Common myeloid progenitor, CD34-positive (primary cell): ENCODE results near the gene APBB2.

Experiments used
- CTCF ChIA-PET: fragments of 350-600 bp; sonication (Branson Sonifier 250); formaldehyde crosslinking; loops from one replicate; lab custom pipeline; 2021; ENCODE audit warnings: antibody characterized with exemption; lab: Charles Lee
- POLR2A ChIA-PET: fragments of 350-600 bp; sonication (Branson Sonifier 250); formaldehyde crosslinking; loops from one replicate; lab custom pipeline; 2021; ENCODE audit warnings: antibody characterized with exemption; lab: Charles Lee
- DNase-seq, 3 donors: peaks; one replicate each; pipeline versions ENCODE4 v3.0.0 to v3.0.0-alpha.2; 2013
- H3K27ac ChIP-seq, 2 experiments: 1 replicate in 1 of 2; 2 replicates in 1 of 2; pipeline ENCODE4 v1.7.0; 2013; ENCODE audit warnings: inconsistent platforms in 2 of 2, low read length in 2 of 2, mild to moderate bottlenecking in 2 of 2, low read depth in 1 of 2, moderate library complexity in 1 of 2; ENCODE audit not compliant: severe bottlenecking in 2 of 2, insufficient read depth in 1 of 2, poor library complexity in 1 of 2
- H3K27me3 ChIP-seq, 5 experiments: replicated peaks in 2 of 5; 1 replicate in 3 of 5; 2 replicates in 2 of 5; pipeline versions ENCODE4 v1.6.1 to v1.7.0; 2013; ENCODE audit warnings: low read length in 4 of 5, mild to moderate bottlenecking in 2 of 5, moderate library complexity in 2 of 5, inconsistent platforms in 1 of 5; ENCODE audit not compliant: insufficient read depth in 5 of 5, control insufficient read depth in 4 of 5
- H3K36me3 ChIP-seq, 4 experiments: 1 replicate in 2 of 4; 2 replicates in 2 of 4; pipeline versions ENCODE4 v1.6.1 to v1.7.0; 2013; ENCODE audit warnings: low read length in 3 of 4, control low read depth in 1 of 4, mild to moderate bottlenecking in 1 of 4; ENCODE audit not compliant: control insufficient read depth in 4 of 4, insufficient read depth in 4 of 4
- H3K4me1 ChIP-seq, 4 experiments: 1 replicate in 3 of 4; 2 replicates in 1 of 4; pipeline versions ENCODE4 v1.6.1 to v1.7.1; 2013; ENCODE audit warnings: low read length in 3 of 4, mild to moderate bottlenecking in 3 of 4, control low read depth in 1 of 4, inconsistent platforms in 1 of 4, moderate library complexity in 1 of 4; ENCODE audit not compliant: control insufficient read depth in 4 of 4, insufficient read depth in 4 of 4; ENCODE audit errors: control extremely low read depth in 1 of 4
- H3K4me3 ChIP-seq, 7 experiments: 1 replicate in 4 of 7; 2 replicates in 3 of 7; pipeline versions ENCODE4 v1.5.1 to v1.7.0; 2013; ENCODE audit warnings: mild to moderate bottlenecking in 7 of 7, low read length in 6 of 7, moderate library complexity in 6 of 7, inconsistent platforms in 2 of 7, low read depth in 2 of 7, control low read depth in 1 of 7; ENCODE audit not compliant: insufficient read depth in 4 of 7, control insufficient read depth in 1 of 7; ENCODE audit errors: extremely low read depth in 1 of 7
- H3K9me3 ChIP-seq, 5 experiments: 1 replicate in 4 of 5; 2 replicates in 1 of 5; pipeline versions ENCODE4 v1.6.1 to v1.7.1; 2013; ENCODE audit warnings: low read length in 4 of 5, mild to moderate bottlenecking in 2 of 5, inconsistent platforms in 1 of 5, low read depth in 1 of 5, moderate library complexity in 1 of 5; ENCODE audit not compliant: control insufficient read depth in 4 of 5, insufficient read depth in 2 of 5; ENCODE audit errors: control extremely low read depth in 1 of 5
- WGBS: methylation state at CpG from one replicate; pipeline ENCODE4 v1.1.5; 2013; ENCODE audit not compliant: insufficient coverage; 5-methylcytosine and 5-hydroxymethylcytosine counted together

APBB2 gene

GRCh38 chr4:40912460-40913184 is 301.7 kb downstream of the APBB2 start:
- Histone ChIP-seq H3K36me3 (no peaks in the 10 kb centered on the region), H3K27ac (no peak overlapping the region), H3K4me1 (peaks cover 4 to 21% (median 11%) of the 10 kb centered on the region in 4 experiments), H3K4me3 (no peak overlapping the region), H3K27me3 (no peaks in the 10 kb centered on the region), H3K9me3 (peaks cover 0 to 2% (median 0%) of the 10 kb centered on the region in 5 experiments)
- peak in 2 of 3 donors; percentile 15 to 28 for DNase-seq
- ChIA-PET CTCF (interaction anchor here (0.6 to 4.6 kb wide), 5 partner anchors 8 to 283 kb away, joined by 3 to 46 read pairs (median 6); partner anchors contain the start of gene RBM47), POLR2A (no interaction called here)
- WGBS: over 99% methylated on average over 15 of the region's 15 CpGs

GRCh38 chr4:40910706-40911105 is 303.6 kb downstream of the APBB2 start:
- POLR2A ChIA-PET: no interaction called here
- no peaks in the 10 kb centered on the region for H3K27me3 ChIP-seq
- CTCF ChIA-PET: interaction anchor here (1.3 to 4.6 kb wide), 4 partner anchors 8 to 66 kb away, joined by 3 to 46 read pairs (median 14); no protein-coding TSS in a partner anchor
- DNase-seq: no peak
- H3K36me3 ChIP-seq: no peaks in the 10 kb centered on the region
- WGBS: 94% methylated on average over 3 of the region's 5 CpGs
- peaks cover 4 to 18% (median 11%) of the 10 kb centered on the region in 4 experiments for H3K4me1 ChIP-seq
- no peak overlapping the region for H3K4me3 ChIP-seq
- H3K27ac ChIP-seq: no peak overlapping the region
- peaks cover 0 to 2% (median 0%) of the 10 kb centered on the region in 5 experiments for H3K9me3 ChIP-seq

GRCh38 chr4:40909363-40909876 is 304.9 kb downstream of the APBB2 start:
- ChIA-PET CTCF (interaction anchor here (0.5 to 4.6 kb wide), 8 partner anchors 9 to 382 kb away, joined by 3 to 46 read pairs (median 5); no protein-coding TSS in a partner anchor), POLR2A (no interaction called here)
- H3K36me3 ChIP-seq: no peaks in the 10 kb centered on the region
- WGBS: 3% methylated on average over 4 of the region's 8 CpGs
- no peak overlapping the region for H3K27ac ChIP-seq
- peaks cover 4 to 18% (median 11%) of the 10 kb centered on the region in 4 experiments for H3K4me1 ChIP-seq
- peaks cover 0 to under 1% (median 0%) of the 10 kb centered on the region in 5 experiments for H3K9me3 ChIP-seq
- H3K4me3 ChIP-seq: peak overlapping the region in 1 of 7 experiments; percentile 23
- H3K27me3 ChIP-seq: no peaks in the 10 kb centered on the region
- DNase-seq: peak; percentile 32 to 84 (median 70)

GRCh38 chr4:40908702-40909362 is 305.5 kb downstream of the APBB2 start:
- Histone ChIP-seq H3K36me3 (no peaks in the 10 kb centered on the region), H3K27me3 (no peaks in the 10 kb centered on the region), H3K4me3 (peak overlapping the region in 1 of 7 experiments; percentile 23), H3K4me1 (peaks cover 4 to 18% (median 11%) of the 10 kb centered on the region in 4 experiments), H3K9me3 (no peaks in the 10 kb centered on the region), H3K27ac (no peak overlapping the region)
- 37% methylated on average over 10 of the region's 12 CpGs for WGBS
- POLR2A ChIA-PET: no interaction called here
- CTCF ChIA-PET: interaction anchor here (0.5 to 1.9 kb wide), 12 partner anchors 9 to 382 kb away, joined by 3 to 6 read pairs (median 4); no protein-coding TSS in a partner anchor
- peak; percentile 76 to 85 (median 82) for DNase-seq

GRCh38 chr4:40908297-40908696 is 306.0 kb downstream of the APBB2 start:
- ChIA-PET CTCF (interaction anchor here (0.6 to 1.9 kb wide), 11 partner anchors 8 to 62 kb away, joined by 3 to 6 read pairs (median 4); no protein-coding TSS in a partner anchor), POLR2A (no interaction called here)
- no peak overlapping the region for H3K27ac ChIP-seq
- no peaks in the 10 kb centered on the region for H3K36me3 ChIP-seq
- no peaks in the 10 kb centered on the region for H3K9me3 ChIP-seq
- no peak for DNase-seq
- WGBS: 94% methylated on average over 8 of the region's 12 CpGs
- peaks cover 4 to 18% (median 11%) of the 10 kb centered on the region in 4 experiments for H3K4me1 ChIP-seq
- no peaks in the 10 kb centered on the region for H3K27me3 ChIP-seq
- no peak overlapping the region for H3K4me3 ChIP-seq

- POLR2A ChIA-PET: no interaction called here
- Histone ChIP-seq H3K27ac (no peak overlapping the region), H3K36me3 (no peaks in the 10 kb centered on the region), H3K4me3 (no peak overlapping the region), H3K4me1 (peaks cover 4 to 18% (median 11%) of the 10 kb centered on the region in 4 experiments), H3K9me3 (no peaks in the 10 kb centered on the region), H3K27me3 (no peaks in the 10 kb centered on the region)
- WGBS: 75% methylated on average over 5 of the region's 8 CpGs
- CTCF ChIA-PET: interaction anchor here (1.3 to 1.4 kb wide), 3 partner anchors 8 to 12 kb away, joined by 3 to 4 read pairs (median 4); no protein-coding TSS in a partner anchor
- no peak for DNase-seq
Measured at GRCh38 chr4:40905414-40905813, 308.9 kb downstream of the APBB2 start.
